GM12878 (cell line): ENCODE measurements around the gene CRKL. TPM values are rescaled to one million over a fixed set of nuclear protein-coding genes. Genes with fewer than 3 reads are reported as not detected.

ENCODE experiments used
- BCL11A ChIP-seq: IDR thresholded peaks from 2 replicates; pipeline ENCODE4 v1.6.1; 2011; ENCODE audit warnings: low read depth, low read length
- BRCA1 ChIP-seq: IDR thresholded peaks from 2 replicates; pipeline ENCODE4 v1.6.1; 2011; ENCODE audit warnings: low read depth, low read length, improper control_type of control experiment
- CBFB ChIP-seq: IDR thresholded peaks from 2 replicates; pipeline ENCODE4 v1.6.1; 2016; ENCODE audit warnings: antibody characterized with exemption, low read depth
- CHD1 ChIP-seq: IDR thresholded peaks from 2 replicates; pipeline ENCODE4 v1.6.1; 2012; ENCODE audit warnings: low read depth, low read length, improper control_type of control experiment
- CREM ChIP-seq: IDR thresholded peaks from 2 replicates; pipeline ENCODE4 v1.6.1; 2014; ENCODE audit warnings: antibody characterized with exemption, low read depth
- E2F8 ChIP-seq: fragments of 450-650 bp; IDR thresholded peaks from 2 replicates; pipeline ENCODE4 v1.6.1; 2018; ENCODE audit warnings: mild to moderate bottlenecking, low read depth, moderate library complexity; ENCODE audit not compliant: partially characterized antibody
- GATAD2B ChIP-seq: fragments of 450-650 bp; conservative IDR thresholded peaks from 2 replicates; pipeline ENCODE4 v1.6.1; 2017; ENCODE audit warnings: low read depth, mild to moderate bottlenecking, moderate library complexity
- HDAC6 ChIP-seq: fragments of 200-600 bp; sonication (generic); IDR thresholded peaks from one replicate; pipeline ENCODE4 v1.8.0; 2017; ENCODE audit warnings: antibody characterized with exemption; ENCODE audit not compliant: unreplicated experiment
- HSF1 ChIP-seq: fragments of 150-350 bp; IDR thresholded peaks from 2 replicates; pipeline ENCODE4 v1.6.1; 2014; ENCODE audit warnings: mild to moderate bottlenecking, low read depth, low read length
- JUND ChIP-seq: IDR thresholded peaks from 2 replicates; pipeline ENCODE4 v1.6.1; 2012; ENCODE audit warnings: low read depth, mild to moderate bottlenecking, low read length, improper control_type of control experiment, moderate library complexity
- NFIC ChIP-seq: IDR thresholded peaks from 2 replicates; pipeline ENCODE4 v1.6.1; 2012; ENCODE audit warnings: low read depth, mild to moderate bottlenecking, inconsistent platforms, low read length, moderate library complexity
- STAT1 ChIP-seq: fragments of 450-650 bp; conservative IDR thresholded peaks from 2 replicates; pipeline ENCODE4 v1.6.1; 2014; ENCODE audit warnings: antibody characterized with exemption, mild to moderate bottlenecking
- TARDBP ChIP-seq: IDR thresholded peaks from 2 replicates; pipeline ENCODE4 v1.6.1; 2016; ENCODE audit warnings: borderline replicate concordance
- TBL1XR1 ChIP-seq: IDR thresholded peaks from 2 replicates; pipeline ENCODE4 v1.6.1; 2012; ENCODE audit warnings: low read depth, low read length, improper control_type of control experiment
- YBX1 ChIP-seq: fragments of 450-650 bp; IDR thresholded peaks from 2 replicates; pipeline ENCODE4 v1.6.1; 2016; ENCODE audit warnings: antibody characterized with exemption
- ZBED1 ChIP-seq: IDR thresholded peaks from 2 replicates; pipeline ENCODE4 v1.6.1; 2016; ENCODE audit warnings: borderline replicate concordance
- ZNF274 ChIP-seq: IDR thresholded peaks from one replicate; pipeline ENCODE4 v1.8.0; 2011; ENCODE audit not compliant: insufficient read length, insufficient read depth
- ZZZ3 ChIP-seq: IDR thresholded peaks from 2 replicates; pipeline ENCODE4 v1.6.1; 2011; ENCODE audit warnings: low read depth; ENCODE audit not compliant: control insufficient read depth, insufficient read length
- polyA plus RNA-seq, 11 experiments: library from polyadenylated mRNA; depleted of rRNA in 4 of 11; unstranded in 6 of 11; stranded (reverse) in 5 of 11; fragments of >200 nt; fragmentation: Nextera tagmentation in 4 of 11; fragmentation: Illumina TruSeq in 1 of 11; extraction: Ambion mirVana in 4 of 11; extraction: Trizol in 1 of 11; gene quantifications; 1 replicate in 1 of 11; 2 replicates in 10 of 11; pipeline versions ENCODE4 v1.2.1 to v1.2.3, GENCODE V29; 2011 to 2016; ENCODE audit warnings: inconsistent platforms in 2 of 11, missing spikeins in 2 of 11, low read depth in 1 of 11
- total RNA-seq, 4 experiments: library from RNA; depleted of rRNA in 3 of 4; stranded (reverse); fragments of >200 nt in 3 of 4; fragmentation: Illumina TruSeq in 1 of 4; extraction: Trizol in 1 of 4; gene quantifications; 2 replicates each; pipeline versions ENCODE4 v1.2.1 to v1.2.3, GENCODE V29; 2013 to 2021
- TF ChIP-seq, protein P1 (sequence below): fragments of 450-650 bp; IDR thresholded peaks from 2 replicates; pipeline ENCODE4 v1.6.1; 2016; ENCODE audit warnings: mild to moderate bottlenecking, moderate library complexity, borderline replicate concordance
- TF ChIP-seq, protein P2 (sequence below): fragments of 450-650 bp; formaldehyde crosslinking; IDR thresholded peaks from 2 replicates; pipeline ENCODE4 v1.5.0; 2022; ENCODE audit warnings: mild to moderate bottlenecking, missing genetic modification characterization

Gene CRKL
- total and polyA plus RNA-seq, 10 of the 15 experiments (the other 5 are each of a cell fraction or from before 2014, with no cell fraction given): 12.6 to 61.2 (median 32.7) TPM

DNA sequence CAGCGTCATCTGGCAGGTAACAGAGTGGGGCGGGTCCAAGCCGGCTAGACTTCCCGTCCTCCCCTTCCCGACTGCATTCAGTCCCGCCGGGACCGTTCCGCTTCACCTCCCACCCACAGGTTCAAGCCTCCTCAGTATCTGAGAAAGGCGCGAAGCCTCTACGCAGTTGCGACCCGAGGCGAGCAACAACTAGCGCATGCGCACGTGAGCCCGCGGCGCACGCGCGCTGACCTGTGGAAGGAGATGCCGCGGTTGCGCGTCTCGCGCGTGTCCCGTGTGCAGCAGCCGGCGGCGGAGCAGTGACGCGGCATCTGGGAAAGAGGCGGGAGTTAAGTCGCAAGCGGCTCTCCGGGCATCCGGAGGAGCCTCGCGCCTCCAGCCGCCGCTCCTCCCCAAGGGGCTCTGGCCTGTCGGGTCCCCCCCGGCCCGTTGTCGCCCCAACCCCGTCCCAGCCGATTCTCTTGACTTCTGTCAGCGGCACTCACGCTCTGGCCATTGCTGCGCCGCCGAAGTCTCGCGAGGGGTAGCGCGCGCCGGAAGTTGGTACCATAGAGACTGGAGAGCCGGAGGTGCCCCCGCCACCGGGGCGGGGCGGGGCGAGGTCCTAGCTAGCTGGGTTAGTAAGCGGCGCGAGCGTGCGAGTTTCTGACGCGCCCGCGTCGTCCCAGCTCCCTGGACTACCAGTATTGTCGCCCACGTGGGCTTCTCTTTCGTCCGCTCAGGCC lies 84.6 kb downstream of the CRKL start, which contains the start of gene THAP7 (continued):
- TF ChIP-seq, protein P1, sequence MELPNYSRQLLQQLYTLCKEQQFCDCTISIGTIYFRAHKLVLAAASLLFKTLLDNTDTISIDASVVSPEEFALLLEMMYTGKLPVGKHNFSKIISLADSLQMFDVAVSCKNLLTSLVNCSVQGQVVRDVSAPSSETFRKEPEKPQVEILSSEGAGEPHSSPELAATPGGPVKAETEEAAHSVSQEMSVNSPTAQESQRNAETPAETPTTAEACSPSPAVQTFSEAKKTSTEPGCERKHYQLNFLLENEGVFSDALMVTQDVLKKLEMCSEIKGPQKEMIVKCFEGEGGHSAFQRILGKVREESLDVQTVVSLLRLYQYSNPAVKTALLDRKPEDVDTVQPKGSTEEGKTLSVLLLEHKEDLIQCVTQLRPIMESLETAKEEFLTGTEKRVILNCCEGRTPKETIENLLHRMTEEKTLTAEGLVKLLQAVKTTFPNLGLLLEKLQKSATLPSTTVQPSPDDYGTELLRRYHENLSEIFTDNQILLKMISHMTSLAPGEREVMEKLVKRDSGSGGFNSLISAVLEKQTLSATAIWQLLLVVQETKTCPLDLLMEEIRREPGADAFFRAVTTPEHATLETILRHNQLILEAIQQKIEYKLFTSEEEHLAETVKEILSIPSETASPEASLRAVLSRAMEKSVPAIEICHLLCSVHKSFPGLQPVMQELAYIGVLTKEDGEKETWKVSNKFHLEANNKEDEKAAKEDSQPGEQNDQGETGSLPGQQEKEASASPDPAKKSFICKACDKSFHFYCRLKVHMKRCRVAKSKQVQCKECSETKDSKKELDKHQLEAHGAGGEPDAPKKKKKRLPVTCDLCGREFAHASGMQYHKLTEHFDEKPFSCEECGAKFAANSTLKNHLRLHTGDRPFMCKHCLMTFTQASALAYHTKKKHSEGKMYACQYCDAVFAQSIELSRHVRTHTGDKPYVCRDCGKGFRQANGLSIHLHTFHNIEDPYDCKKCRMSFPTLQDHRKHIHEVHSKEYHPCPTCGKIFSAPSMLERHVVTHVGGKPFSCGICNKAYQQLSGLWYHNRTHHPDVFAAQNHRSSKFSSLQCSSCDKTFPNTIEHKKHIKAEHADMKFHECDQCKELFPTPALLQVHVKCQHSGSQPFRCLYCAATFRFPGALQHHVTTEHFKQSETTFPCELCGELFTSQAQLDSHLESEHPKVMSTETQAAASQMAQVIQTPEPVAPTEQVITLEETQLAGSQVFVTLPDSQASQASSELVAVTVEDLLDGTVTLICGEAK: peak; percentile 86
- TF ChIP-seq CREM (peak; percentile 64; the same call in 1 of the 2 replicates), JUND (no peak), TBL1XR1 (no peak), E2F8 (no peak), ZZZ3 (no peak), GATAD2B (peak; percentile 72), TARDBP (peak; percentile 49; the same call in 1 of the 2 replicates), HSF1 (no peak), CBFB (peak; percentile 37; the same call in 1 of the 2 replicates), YBX1 (no peak), HDAC6 (no peak), STAT1 (no peak), NFIC (no peak), ZBED1 (no peak), ZNF274 (no peak), BCL11A (no peak), BRCA1 (peak; percentile 64), CHD1 (no peak)
- TF ChIP-seq, protein P2, sequence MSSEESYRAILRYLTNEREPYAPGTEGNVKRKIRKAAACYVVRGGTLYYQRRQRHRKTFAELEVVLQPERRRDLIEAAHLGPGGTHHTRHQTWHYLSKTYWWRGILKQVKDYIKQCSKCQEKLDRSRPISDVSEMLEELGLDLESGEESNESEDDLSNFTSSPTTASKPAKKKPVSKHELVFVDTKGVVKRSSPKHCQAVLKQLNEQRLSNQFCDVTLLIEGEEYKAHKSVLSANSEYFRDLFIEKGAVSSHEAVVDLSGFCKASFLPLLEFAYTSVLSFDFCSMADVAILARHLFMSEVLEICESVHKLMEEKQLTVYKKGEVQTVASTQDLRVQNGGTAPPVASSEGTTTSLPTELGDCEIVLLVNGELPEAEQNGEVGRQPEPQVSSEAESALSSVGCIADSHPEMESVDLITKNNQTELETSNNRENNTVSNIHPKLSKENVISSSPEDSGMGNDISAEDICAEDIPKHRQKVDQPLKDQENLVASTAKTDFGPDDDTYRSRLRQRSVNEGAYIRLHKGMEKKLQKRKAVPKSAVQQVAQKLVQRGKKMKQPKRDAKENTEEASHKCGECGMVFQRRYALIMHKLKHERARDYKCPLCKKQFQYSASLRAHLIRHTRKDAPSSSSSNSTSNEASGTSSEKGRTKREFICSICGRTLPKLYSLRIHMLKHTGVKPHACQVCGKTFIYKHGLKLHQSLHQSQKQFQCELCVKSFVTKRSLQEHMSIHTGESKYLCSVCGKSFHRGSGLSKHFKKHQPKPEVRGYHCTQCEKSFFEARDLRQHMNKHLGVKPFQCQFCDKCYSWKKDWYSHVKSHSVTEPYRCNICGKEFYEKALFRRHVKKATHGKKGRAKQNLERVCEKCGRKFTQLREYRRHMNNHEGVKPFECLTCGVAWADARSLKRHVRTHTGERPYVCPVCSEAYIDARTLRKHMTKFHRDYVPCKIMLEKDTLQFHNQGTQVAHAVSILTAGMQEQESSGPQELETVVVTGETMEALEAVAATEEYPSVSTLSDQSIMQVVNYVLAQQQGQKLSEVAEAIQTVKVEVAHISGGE: no peak
